ENCODE results near the gene ZNF280B.

Gene ZNF280B, protein sequence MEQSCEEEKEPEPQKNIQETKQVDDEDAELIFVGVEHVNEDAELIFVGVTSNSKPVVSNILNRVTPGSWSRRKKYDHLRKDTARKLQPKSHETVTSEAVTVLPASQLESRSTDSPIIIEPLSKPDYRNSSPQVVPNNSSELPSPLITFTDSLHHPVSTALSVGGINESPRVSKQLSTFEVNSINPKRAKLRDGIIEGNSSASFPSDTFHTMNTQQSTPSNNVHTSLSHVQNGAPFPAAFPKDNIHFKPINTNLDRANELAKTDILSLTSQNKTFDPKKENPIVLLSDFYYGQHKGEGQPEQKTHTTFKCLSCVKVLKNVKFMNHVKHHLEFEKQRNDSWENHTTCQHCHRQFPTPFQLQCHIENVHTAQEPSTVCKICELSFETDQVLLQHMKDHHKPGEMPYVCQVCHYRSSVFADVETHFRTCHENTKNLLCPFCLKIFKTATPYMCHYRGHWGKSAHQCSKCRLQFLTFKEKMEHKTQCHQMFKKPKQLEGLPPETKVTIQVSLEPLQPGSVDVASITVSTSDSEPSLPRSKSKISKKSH

DNA sequence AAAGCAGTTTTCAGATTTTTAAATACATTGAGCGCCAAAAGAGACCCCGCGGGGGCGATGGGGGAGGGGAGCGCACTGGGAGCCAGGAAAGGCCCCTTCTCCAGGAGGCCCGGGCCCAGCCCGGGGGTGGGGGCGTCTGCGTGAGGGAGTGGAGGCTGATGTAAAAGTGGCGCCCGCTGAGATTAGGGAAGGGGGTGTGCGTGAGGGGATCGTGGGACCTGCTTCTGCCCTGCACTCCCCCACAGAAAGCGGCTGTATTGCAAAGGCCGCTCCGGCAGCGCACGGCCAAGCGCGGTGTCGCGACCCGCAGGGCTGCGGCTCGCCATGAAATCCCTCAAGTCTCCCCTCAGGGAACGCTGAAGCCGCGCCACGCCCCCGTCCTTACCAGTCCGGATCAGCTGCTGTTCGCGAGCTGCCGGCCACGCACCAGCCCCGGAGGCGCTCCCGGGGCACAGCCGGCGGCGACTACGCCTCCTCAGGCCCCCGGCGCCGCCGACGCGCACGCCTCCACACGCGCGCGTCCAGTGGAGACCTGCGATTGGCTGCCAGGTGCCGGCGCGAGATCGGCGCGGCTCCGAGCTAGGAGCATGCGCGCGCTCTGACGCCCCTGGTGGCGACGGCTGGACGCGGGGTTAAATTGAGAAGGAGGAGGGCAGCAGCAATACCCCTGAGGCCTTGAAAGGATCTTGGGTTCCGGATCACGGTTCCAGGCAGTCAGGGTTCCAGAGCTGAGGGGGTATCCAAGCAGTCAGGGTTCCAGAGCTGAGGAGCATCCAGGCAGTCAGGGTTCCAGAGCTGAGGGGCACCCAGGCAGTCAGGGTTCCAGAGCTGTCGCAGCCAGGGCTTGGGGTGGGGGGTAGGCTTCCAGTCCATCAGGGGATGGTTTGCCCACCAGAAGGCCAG, at the start of gene ZNF280B:
TSS of gene ZNF280B (minus strand) at position 469 of the 903 bp plus-strand sequence. CDS start 19,344 bp downstream, outside the sequence.
- DNase-seq = peak; percentile 89

DNA sequence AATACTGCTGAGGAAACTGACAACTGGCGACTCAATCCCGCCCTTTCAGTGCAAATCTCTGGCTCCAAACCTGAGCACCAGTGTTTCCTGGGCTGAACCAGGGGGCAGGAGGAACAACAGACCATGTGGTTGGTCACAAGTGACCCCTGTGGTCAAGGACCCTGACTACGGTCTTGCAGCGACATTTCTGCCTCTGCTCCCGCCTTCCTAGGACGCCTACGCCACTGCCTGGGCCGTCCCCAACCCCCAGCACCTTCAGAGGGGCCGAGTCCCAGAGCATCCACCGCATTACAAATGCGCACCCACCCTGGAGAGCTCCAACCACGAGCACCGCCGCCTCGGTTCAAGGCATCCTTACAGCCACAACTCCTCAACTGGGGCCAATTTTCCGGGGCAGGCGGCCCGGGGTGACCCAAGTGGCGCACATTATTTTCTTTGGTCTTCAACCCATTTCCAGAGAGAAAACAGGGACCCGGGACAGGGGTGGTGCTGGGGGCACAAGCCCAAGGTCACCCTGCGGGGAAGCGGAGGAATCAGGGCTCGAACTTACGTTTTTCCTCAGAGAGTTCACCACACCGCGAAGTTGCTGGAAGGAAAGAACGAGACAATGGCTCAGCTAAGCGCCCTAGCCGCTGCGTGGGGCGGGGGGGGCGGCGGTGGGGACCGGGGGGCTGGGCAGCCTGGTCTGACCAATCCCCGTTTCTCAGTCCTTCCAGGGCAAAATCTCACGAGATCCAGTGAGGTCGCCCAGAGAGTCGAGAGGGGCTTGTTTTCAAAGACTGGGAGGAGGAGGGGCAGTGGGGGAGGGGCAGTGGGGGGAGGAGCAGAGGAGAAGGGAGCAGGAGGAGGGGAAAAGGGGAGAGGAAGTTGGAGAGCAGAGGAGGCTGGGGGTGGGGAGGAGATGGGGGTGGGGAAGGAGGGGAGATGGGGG, 48.7 kb upstream of the ZNF280B start:
- DNase-seq = no peak

DNA sequence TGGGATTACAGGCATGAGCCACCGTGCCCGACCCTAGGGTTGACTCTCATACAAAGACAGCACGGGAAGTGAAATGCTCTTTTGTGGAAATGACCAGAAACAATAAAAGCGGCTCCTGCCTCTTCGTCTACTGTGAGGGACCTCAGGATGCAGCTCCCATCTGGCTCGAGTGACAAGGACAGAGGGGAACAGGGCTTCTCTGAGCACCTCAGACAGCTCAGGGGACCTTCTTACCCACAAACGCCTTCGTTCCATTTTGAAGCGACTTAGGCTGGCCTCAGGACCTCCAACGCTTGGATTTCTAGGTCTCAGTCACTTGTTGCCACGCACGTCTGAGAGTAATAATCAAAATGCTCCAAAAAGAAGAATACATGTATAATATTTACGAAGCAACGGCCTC, 48.0 kb upstream of the ZNF280B start:
- DNase-seq = no peak

DNA sequence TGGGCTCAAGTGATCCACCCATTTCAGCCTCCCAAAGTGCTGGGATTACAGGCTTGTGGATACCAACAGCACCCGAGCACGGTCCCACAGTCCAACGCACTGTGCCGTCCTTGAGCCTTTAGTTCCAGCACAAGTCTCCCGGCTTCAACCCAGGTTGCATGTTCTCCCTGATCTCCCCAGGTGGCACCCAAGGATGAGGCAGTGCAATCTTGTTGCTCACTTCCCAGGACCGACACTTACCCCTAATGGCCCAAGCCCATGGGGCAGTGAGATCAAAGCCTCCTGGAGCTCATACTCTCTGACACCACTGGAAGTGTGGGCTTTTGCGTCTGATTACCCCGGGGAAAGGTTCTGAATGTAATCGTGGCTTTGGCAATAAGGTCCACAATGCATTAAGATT, 47.1 kb upstream of the ZNF280B start:
- DNase-seq = no peak

DNA sequence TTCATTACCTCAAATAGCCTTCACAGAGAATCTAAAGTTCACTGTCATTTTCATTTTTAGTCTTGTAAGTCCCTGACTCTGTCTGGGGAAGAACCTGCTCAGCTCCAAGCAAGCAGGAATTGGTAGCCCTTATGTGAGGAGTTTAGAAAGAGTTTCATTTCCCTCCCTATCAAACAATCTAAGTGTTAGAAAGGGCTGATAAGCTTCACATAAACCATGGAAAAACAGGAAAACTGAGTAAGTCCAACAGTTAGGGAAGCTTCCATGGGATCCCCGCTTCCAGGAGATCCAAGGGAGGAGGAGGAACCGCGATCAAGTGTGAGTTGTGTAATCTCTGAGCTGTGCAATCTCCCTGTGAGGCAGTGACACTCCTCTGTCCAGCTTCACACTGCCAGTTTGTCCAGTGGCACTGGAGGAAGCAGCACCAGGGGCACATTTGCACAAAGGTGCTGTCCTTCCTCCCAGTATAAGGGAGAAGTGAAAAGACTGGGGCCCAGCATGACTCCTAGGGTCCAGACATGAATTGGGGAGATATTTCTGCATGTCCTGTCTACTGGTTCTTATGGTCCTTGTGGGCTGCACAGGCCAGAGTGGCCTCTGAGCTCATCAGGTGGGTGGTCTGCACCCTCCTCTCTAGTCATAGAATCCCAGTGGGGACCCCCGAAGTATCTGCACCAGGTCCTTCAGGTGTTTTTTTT, 46.2 kb upstream of the ZNF280B start:
- no peak for DNase-seq

DNA sequence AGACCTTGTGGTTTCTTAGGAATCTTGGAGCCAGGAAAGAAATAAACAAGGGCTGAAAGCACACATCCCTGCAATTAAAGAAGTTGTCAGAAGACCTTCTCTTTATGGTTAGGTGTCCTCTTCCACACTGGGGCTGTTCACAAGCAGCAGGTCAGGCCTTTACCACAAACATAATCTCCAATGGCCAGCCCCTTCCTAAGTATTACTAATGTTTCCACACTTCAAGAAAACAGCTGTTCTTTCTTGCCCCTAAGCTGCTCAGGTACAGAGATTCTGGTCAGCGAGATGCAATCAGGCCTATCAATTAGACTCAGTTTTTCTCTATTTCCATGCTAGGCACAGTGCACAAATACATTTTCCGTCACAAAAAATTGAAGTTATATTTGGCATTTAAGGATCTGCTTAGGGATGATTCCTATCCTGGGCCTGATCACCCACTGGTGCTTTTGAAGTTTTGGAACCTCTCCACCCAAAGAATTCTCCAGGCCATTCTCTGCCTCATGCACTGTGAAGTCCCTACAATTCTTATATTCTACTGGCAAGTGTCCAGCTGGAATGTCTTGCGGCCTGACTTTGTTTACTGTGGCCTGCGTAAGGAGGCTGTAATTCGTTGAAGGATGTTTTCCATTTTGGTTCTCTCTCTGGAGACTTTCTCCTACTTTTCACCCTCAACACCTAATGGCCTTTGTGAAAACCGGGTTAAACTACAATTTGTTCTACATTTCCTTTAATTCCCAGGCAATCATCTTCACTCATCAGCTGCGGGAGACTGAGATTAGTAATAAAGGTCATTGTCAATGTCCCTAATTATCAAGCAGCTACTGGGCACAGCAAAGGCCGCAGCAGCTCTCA, 45.4 kb upstream of the ZNF280B start:
- no peak for DNase-seq

DNA sequence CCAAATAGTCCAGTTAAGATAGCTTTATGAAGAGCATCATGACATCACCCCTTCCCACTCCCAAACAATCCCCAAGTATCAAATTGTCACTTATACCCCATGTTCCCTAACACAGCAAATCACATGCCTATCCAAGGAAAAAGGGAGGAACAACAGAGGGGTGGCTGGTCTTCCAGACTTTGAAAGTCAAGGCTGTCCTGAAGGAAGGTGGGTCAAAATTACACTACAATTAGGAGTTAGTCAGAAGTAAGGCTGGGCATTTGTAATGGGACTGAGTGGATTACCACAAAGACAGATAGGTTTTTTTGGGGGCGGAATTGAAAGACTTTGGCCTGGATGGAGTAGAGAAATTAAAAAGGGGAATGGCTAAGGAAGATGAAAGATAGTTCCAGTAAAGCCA, 44.6 kb upstream of the ZNF280B start:
- no peak for DNase-seq

DNA sequence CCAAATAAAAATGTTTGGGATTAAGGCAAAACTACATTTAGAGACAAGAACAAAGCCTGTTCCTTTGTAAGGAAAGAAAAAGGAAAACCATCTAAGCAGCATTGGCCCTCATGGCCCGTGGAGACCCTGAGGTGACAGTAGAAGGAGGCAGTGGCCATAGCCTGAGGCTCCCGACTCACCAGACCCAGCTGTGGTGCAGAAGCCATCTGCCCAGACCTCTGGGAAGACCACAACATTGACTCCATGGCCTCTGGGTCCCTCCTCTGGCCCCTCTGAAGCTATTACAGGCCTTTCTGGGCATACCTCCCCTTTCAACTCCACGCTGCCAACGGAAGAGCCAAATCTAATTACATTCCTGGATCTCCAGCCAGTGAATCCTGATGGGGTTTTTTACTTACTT, 44.1 kb upstream of the ZNF280B start:
- no peak for DNase-seq

DNA sequence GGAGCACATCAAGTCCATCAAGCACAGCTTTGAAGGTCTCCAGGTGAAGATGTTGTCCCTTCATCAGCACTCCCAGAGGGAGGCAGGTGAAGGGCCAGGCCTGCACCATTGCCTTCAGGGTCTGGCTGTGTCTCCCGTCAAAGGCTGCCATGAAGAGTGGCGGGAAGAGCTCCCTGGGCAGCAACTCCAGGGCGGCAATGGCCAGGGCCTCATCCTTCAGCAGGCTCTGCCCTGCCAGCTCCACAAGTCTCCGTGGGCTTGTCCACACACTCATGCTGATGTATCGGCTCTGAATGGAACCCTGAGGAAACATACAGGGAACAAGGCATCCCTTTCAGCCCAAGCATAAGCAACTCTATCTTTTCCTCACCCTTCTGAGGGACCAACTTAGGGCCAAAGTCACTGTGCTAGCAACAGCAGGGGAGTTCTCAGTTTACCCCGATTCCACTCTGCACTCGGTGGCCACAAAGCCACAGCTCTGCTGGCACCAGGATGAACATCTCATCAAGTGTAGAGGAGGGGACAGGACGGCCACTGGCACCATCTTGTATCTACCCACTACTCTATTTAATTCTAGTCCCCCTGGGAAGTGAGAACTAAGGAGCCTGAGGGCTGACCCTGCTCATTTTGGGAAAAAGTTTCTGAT, 42.4 kb upstream of the ZNF280B start:
- DNase-seq = no peak

DNA sequence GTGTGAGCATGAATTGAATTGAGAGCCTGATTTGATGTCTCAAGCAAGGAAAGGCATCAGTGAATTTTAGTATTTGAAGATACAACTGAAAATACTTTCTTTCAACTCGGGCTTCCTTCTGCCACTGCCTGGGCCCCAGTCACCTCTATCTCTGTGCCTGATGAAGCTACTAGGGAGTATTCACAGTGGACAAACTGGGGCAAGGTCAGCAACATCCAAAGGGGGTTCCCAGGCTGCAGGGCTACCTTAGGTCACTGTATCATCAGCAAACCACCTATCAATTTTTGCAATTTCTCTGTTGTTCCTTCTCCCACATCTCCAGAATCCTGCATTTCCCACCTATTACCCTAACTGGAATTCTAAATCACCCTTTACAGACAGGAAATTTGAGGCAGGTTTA, 40.4 kb upstream of the ZNF280B start:
- no peak for DNase-seq

DNA sequence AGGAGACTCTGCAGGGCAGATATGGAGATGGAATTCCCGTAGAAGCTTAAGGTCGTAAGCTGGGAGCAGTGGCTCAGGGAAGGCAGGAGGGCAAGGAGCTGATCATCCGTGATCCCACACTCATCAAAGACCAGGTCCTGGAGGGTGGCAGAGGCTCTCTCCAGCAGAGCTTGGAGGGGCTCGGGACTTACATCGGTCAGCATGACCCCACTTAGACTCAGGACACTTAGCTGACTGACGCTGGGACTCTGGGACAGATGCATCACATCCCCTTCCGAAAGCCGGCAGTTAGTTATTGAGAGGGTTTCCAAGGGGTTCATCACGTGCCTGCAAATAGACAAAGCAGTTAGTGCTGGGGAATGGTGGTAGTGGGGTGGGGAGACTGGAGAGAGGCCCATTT, 39.8 kb upstream of the ZNF280B start:
- DNase-seq = no peak

DNA sequence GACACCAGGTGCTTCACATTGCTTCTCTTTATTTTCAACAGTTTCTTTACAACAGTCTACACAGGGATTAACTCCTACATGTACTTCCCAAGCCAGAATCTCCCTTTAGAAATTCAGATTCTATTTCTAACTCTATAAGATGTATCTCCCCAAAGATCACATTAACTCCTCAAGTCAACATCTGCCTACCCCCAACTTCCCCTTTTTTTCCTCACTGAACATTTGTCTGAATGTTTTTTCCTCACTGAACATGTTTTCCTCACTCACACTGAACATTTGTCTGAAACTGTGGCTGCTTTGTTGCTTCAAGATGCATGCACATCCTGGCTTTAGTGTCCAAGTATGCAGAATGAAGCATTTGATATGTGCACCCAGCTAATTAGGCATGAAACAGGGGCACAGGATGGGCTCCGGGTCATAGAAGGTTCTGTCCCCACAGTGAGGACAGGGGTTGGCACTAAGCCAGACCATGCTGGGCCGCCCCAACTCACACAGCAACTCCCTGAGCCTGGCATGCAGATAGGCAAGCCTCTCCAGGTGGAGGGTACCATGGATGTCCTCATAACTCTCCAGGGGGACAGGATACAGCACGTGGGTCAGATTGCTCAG, 39.3 kb upstream of the ZNF280B start:
- DNase-seq = no peak

DNA sequence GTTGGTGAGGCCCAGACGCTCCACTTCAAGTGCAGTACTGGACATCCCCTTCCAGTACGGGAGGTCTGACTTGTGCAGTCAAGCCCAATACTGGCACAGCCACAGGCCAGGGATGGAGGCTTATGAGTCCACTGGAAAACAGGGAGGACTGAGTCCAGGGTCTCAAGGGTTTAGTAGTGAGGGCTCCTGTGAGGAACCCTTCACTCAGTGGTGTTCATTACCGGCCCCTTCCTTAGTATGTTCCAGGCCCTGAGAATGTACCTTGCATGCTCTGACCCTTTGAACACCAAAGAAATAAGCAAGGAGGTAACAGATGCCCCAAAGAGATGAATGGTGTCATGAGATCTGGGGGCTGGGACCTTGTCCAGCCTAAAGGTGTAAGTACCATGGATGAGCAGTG, 38.7 kb upstream of the ZNF280B start:
- no peak for DNase-seq

DNA sequence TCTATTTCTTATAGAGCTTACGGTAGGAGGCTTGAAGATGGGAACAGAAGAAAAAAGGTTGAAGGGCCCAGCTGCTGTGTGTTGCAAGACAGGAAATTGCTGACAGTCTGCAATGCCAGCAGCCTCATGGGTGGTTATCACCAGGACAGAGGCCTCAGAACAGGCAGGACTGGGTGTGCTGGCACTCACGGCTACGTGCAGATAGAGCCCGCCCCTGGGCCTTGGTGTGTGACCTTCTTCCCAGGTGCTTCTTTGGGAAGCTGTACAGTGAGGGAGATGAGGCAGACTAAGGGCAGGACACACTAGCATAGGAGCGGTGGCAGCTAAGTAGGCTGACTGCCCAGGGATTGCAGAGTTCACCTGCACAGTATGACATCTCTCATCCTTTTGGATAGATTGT, 37.9 kb upstream of the ZNF280B start:
- DNase-seq = no peak

DNA sequence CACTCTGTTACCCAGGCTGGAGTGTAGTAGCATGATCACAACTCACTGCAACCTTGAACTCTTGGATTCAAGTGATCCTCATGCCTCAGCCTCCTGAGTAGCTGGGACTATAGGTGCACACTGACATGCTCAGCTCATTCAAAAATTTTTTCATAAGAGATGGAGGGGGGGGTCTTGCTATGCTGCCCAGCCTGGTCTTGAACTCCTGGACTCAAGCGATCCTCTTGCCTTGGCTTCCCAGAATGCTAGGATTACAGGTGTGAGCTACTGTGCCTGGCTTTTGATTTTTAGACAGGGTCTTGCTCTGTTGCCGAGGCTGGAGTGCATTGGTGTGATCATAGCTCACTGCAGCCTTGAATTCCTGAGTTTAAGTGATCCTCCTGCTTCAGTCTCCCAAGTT, 36.5 kb upstream of the ZNF280B start:
- no peak for DNase-seq

DNA sequence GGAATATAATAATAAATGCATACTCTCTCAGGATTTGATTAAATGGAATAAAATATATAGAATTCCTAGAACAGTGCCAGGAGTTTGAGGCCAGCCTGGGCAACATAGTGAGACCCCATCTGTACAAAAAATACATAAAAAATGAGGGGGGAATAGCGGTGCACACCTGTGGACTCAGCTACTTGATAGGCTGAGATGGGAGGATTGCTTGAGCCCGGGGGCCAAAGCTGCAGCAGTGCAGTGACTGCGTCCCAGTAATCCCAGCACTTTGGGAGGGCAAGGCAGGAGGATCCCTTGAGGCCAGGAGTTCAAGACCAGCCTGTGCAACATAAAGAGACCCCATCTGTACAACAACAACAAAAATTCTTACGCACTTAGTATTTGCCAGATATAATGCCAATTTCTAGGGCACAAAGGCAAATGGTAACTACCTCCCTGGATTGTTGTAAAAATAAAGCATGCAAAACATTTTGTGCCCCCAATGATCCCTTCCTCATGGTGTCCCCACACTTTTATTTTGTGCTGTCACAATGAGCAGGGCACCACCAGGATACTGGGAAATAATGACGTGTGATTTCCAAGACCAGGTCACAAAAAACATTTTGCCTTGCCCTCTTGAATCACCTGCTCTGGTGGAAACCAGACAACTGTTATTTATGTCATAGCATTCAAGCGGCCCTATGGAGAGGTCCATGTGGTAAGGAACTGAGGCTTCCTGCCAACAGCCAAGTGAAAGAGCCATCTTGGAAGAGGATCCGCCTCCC, 29.9 kb upstream of the ZNF280B start:
- DNase-seq = no peak

DNA sequence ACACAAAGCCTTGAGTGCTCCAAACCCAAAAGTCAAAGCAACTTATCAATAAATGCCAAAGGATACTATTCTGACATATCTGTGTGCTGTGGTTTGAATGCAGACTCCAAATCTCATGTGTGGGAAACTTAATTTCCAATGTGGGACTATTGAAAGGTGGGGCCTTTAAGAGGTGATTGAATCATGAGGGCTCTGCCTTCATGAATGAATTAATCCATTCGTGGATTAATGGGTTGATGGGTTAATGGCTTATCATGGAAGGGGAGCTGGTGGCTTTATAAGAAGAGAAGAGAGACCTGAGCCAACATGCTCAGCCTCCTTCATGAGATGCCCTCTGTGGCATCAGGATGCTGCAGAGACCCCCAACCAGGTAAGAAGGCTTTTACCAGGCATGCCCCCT, 28.4 kb upstream of the ZNF280B start:
- DNase-seq = no peak

DNA sequence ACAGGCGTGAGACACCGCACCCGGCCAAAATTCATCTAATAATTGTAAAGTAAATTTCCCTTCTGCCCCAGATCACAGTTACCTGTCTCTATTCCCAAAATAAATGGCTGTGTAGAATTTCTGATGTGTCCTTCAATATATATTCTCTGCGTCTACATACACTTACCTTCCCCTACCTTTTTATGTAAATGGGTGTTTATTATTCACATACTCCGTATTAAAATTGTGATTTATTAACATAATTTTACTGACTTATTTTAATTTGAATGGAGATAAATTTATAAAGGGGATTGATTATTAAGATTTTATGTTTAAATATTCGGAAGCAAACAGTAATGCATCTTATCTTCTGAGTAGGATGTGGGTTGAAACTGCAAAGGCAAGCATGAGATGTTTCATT, 28.0 kb upstream of the ZNF280B start:
- DNase-seq = no peak

DNA sequence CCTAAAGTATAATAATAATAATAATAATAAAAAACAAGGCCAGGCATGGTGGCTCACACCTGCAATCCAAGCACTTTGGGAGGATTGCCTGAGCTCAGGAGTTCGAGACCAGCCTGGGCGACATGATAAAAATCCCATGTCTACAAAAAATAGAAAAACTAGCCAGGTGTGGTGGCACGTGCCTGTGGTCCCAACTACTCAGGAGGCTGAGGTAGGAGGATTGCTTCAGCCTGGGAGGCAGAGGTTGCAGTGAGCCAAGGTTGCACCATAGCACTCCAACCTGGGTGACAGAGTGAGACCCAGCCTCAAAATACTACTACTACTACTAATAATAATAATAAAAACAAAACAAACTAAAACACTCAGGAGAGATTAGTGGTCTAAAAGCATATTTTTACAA, 27.1 kb upstream of the ZNF280B start:
- DNase-seq = no peak
